Liver (tissue), 9 donors: ENCODE results near the gene CPNE4. TPM values are rescaled to one million over a fixed set of nuclear protein-coding genes. Genes with fewer than 3 reads are reported as not detected.

ENCODE experiments used
- DNase-seq: peaks from one replicate; pipeline ENCODE4 v3.0.0-alpha.2; 2017; ENCODE audit warnings: low spot score
- H3K27ac ChIP-seq, 2 donors: one replicate each; pipeline ENCODE4 v1.7.0; 2013; ENCODE audit warnings: inconsistent platforms in 2 of 2, low read length in 2 of 2, control low read depth in 1 of 2, low read depth in 1 of 2, mild to moderate bottlenecking in 1 of 2
- H3K27me3 ChIP-seq, 4 donors: one replicate each; pipeline versions ENCODE4 v1.6.1 to v1.7.0; 2013; ENCODE audit warnings: low read length in 3 of 4, inconsistent platforms in 1 of 4, mild to moderate bottlenecking in 1 of 4, moderate library complexity in 1 of 4; ENCODE audit not compliant: control insufficient read depth in 4 of 4, insufficient read depth in 4 of 4
- H3K36me3 ChIP-seq, 4 donors: one replicate each; pipeline versions ENCODE4 v1.6.1 to v1.7.0; 2013; ENCODE audit warnings: low read length in 3 of 4, mild to moderate bottlenecking in 3 of 4, low read depth in 1 of 4, moderate library complexity in 1 of 4; ENCODE audit not compliant: control insufficient read depth in 4 of 4, insufficient read depth in 3 of 4
- H3K4me1 ChIP-seq, 4 donors: one replicate each; pipeline versions ENCODE4 v1.6.1 to v1.7.0; 2013; ENCODE audit warnings: low read length in 3 of 4, mild to moderate bottlenecking in 3 of 4, moderate library complexity in 1 of 4; ENCODE audit not compliant: control insufficient read depth in 4 of 4, insufficient read depth in 4 of 4
- H3K4me3 ChIP-seq, 3 donors: one replicate each; pipeline versions ENCODE4 v1.6.1 to v1.7.0; 2013; ENCODE audit warnings: low read length in 3 of 3, control low read depth in 1 of 3, low read depth in 1 of 3, mild to moderate bottlenecking in 1 of 3
- H3K9ac ChIP-seq, 2 donors: one replicate each; pipeline ENCODE4 v1.7.0; 2013; ENCODE audit warnings: low read length in 2 of 2, mild to moderate bottlenecking in 2 of 2, moderate library complexity in 2 of 2, control low read depth in 1 of 2, low read depth in 1 of 2
- H3K9me3 ChIP-seq, 4 donors: one replicate each; pipeline versions ENCODE4 v1.6.1 to v1.7.0; 2013; ENCODE audit warnings: low read length in 3 of 4; ENCODE audit not compliant: control insufficient read depth in 4 of 4
- ATF3 ChIP-seq: IDR thresholded peaks from 2 replicates; pipeline ENCODE4 v1.6.1; 2016; ENCODE audit warnings: antibody characterized with exemption
- CTCF ChIP-seq: fragments of 150-350 bp; IDR thresholded peaks from 2 replicates; pipeline ENCODE4 v1.5.1; 2017; ENCODE audit warnings: improper control_type of control experiment, low read depth, low read length; ENCODE audit not compliant: missing input control
- EGR1 ChIP-seq, 2 donors: IDR thresholded peaks; 2 replicates each; pipeline ENCODE4 v1.6.1; 2016 to 2018; ENCODE audit warnings: antibody characterized with exemption in 2 of 2, low read depth in 2 of 2
- FOXA1 ChIP-seq: IDR thresholded peaks from 2 replicates; pipeline ENCODE4 v1.6.1; 2016; ENCODE audit warnings: antibody characterized with exemption
- FOXA2 ChIP-seq: IDR thresholded peaks from 2 replicates; pipeline ENCODE4 v1.6.1; 2016; ENCODE audit warnings: antibody characterized with exemption
- GABPA ChIP-seq, 2 donors: IDR thresholded peaks in 1 of 2; conservative IDR thresholded peaks in 1 of 2; 2 replicates each; pipeline ENCODE4 v1.6.1; 2016; ENCODE audit warnings: antibody characterized with exemption in 2 of 2, mild to moderate bottlenecking in 1 of 2, moderate library complexity in 1 of 2
- HNF4A ChIP-seq, 2 donors: conservative IDR thresholded peaks; 2 replicates each; pipeline ENCODE4 v1.6.1; 2016; ENCODE audit warnings: antibody characterized with exemption in 2 of 2, mild to moderate bottlenecking in 2 of 2
- HNF4G ChIP-seq: IDR thresholded peaks from 2 replicates; pipeline ENCODE4 v1.6.1; 2016; ENCODE audit warnings: antibody characterized with exemption
- JUND ChIP-seq, 2 donors: IDR thresholded peaks; 2 replicates each; pipeline ENCODE4 v1.6.1; 2016; ENCODE audit warnings: antibody characterized with exemption in 2 of 2
- MAX ChIP-seq: IDR thresholded peaks from 2 replicates; pipeline ENCODE4 v1.6.1; 2016; ENCODE audit warnings: antibody characterized with exemption
- NR2F2 ChIP-seq: IDR thresholded peaks from 2 replicates; pipeline ENCODE4 v1.6.1; 2016; ENCODE audit warnings: antibody characterized with exemption
- RAD21 ChIP-seq, 2 donors: IDR thresholded peaks; 2 replicates each; pipeline ENCODE4 v1.6.1; 2016; ENCODE audit warnings: antibody characterized with exemption in 2 of 2, mild to moderate bottlenecking in 2 of 2
- REST ChIP-seq: IDR thresholded peaks from 2 replicates; pipeline ENCODE4 v1.6.1; 2016; ENCODE audit warnings: antibody characterized with exemption, mild to moderate bottlenecking
- RXRA ChIP-seq, 2 donors: IDR thresholded peaks; 2 replicates each; pipeline ENCODE4 v1.6.1; 2017 to 2018; ENCODE audit warnings: antibody characterized with exemption in 2 of 2, mild to moderate bottlenecking in 1 of 2
- SP1 ChIP-seq: IDR thresholded peaks from 2 replicates; pipeline ENCODE4 v1.6.1; 2018; ENCODE audit warnings: antibody characterized with exemption, mild to moderate bottlenecking
- TAF1 ChIP-seq: conservative IDR thresholded peaks from 2 replicates; pipeline ENCODE4 v1.6.1; 2016; ENCODE audit warnings: antibody characterized with exemption, mild to moderate bottlenecking
- YY1 ChIP-seq: IDR thresholded peaks from 2 replicates; pipeline ENCODE4 v1.6.1; 2016; ENCODE audit warnings: antibody characterized with exemption, mild to moderate bottlenecking
- WGBS: extraction: QIAGEN DNeasy Blood & Tissue Kit; methylation state at CpG from one replicate; pipeline ENCODE4 v1.1.7; 2013; 5-methylcytosine and 5-hydroxymethylcytosine counted together
- polyA plus RNA-seq, 2 donors: library from polyadenylated mRNA; stranded (reverse) in 1 of 2; unstranded in 1 of 2; fragments of 200-250 nt in 1 of 2; fragments of >200 nt in 1 of 2; fragmentation: Nextera tagmentation in 1 of 2; extraction: Ambion mirVana in 1 of 2; gene quantifications; one replicate each; pipeline versions ENCODE4 v1.2.1 to v1.2.3, GENCODE V29; 2013 to 2015
- total RNA-seq, 2 donors: library from RNA; depleted of rRNA; stranded (reverse); fragments of >200 nt; gene quantifications; one replicate each; pipeline ENCODE4 v1.2.3, GENCODE V29; 2014
- TF ChIP-seq, protein P1 (sequence below): IDR thresholded peaks from 2 replicates; pipeline ENCODE4 v1.6.1; 2016; ENCODE audit warnings: antibody characterized with exemption
- donor health status: healthy.
- donor health status: healthy.
- donor health status: healthy.
- donor health status: healthy.
- donor health status: healthy.

The CPNE4 gene
- total and polyA plus RNA-seq, 4 donors, result under 0.01 to 0.03 TPM; not detected in 2

DNA sequence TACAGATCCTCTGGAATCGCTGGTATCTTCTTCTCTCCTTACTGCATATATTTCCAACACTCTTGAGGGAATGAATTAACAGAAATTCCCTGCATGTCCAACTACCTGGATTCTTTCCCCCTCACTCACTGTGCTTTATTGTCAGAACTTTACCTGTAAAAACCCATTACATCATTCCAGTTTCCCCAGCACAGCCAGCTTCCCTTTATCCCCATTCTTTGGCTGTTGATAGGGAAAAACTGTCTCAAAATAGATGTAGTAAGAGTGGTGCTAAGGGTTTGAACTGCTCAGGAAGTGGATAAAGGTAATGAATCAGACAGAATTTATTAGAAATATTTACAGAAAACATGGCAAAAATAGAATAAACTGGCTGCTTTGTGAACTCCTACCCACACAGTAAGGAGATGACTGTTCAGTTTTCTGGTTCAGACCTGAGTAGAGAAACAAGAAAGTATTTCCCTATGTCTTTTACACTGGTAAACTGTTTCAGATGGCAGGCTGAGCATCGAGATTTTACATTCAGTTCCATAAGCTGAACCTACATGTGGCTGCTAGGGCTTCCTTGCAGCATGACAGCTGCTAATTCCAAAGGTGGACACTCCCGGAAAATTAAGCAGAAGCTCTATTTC is 188.4 kb downstream of the CPNE4 start:
- no peak overlapping the region for H3K9ac ChIP-seq
- peaks cover 0 to 9% (median 0%) of the 10 kb centered on the region in 4 donors for H3K27me3 ChIP-seq
- no peak overlapping the region for H3K4me3 ChIP-seq
- H3K9me3 ChIP-seq, result no peaks in the 10 kb centered on the region
- TF ChIP-seq SP1 (no peak), FOXA1 (no peak), FOXA2 (no peak), GABPA (IDR thresholded peaks at IDR 0.05 in 1 of 2, conservative IDR thresholded peaks at IDR 0.05 in 1 of 2) (no peak), NR2F2 (no peak), TAF1 (no peak), YY1 (no peak), RAD21 (IDR thresholded peaks at IDR 0.05) (no peak), HNF4G (no peak), MAX (no peak), HNF4A (conservative IDR thresholded peaks at IDR 0.05) (no peak), EGR1 (IDR thresholded peaks at IDR 0.05; ENCODE audit: low read depth in 2 of 2) (no peak), CTCF (no peak), ATF3 (no peak), JUND (IDR thresholded peaks at IDR 0.05) (no peak), RXRA (IDR thresholded peaks at IDR 0.05) (no peak), REST (no peak)
- TF ChIP-seq, protein P1, sequence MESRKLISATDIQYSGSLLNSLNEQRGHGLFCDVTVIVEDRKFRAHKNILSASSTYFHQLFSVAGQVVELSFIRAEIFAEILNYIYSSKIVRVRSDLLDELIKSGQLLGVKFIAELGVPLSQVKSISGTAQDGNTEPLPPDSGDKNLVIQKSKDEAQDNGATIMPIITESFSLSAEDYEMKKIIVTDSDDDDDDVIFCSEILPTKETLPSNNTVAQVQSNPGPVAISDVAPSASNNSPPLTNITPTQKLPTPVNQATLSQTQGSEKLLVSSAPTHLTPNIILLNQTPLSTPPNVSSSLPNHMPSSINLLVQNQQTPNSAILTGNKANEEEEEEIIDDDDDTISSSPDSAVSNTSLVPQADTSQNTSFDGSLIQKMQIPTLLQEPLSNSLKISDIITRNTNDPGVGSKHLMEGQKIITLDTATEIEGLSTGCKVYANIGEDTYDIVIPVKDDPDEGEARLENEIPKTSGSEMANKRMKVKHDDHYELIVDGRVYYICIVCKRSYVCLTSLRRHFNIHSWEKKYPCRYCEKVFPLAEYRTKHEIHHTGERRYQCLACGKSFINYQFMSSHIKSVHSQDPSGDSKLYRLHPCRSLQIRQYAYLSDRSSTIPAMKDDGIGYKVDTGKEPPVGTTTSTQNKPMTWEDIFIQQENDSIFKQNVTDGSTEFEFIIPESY, result no peak
- WGBS, result 48% methylated on average over 3 of the region's 3 CpGs
- no peak overlapping the region for H3K27ac ChIP-seq
- H3K4me1 ChIP-seq, result no peaks in the 10 kb centered on the region
- DNase-seq, result no peak
- H3K36me3 ChIP-seq, result no peaks in the 10 kb centered on the region
